Epidermal melanocyte (primary cell): ENCODE data around the gene FAM81B.

Experiments
- DNase-seq: peaks from one replicate; pipeline ENCODE4 v3.0.0; 2011; ENCODE audit warnings: low spot score; ENCODE audit not compliant: insufficient read length

The FAM81B gene

DNA sequence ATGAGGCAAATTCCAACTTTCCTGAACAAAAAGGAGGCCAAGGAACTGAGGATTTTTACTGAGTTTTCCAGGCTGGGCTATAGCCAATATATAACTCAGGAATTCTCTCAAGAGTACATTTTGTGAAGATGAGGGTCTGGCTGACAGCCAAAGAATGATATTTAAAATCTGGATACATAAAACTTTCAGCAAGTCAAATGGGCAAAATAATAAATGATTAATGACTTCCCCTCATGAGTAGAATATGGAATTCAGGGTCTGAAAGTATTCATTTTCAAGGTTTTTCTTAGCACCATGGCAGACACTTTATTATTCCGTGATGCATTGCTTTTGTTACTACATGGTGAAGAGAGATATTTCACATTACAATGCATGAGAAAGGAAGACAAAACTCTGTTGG is 7.8 kb downstream of the FAM81B start:
- DNase-seq = no peak

DNA sequence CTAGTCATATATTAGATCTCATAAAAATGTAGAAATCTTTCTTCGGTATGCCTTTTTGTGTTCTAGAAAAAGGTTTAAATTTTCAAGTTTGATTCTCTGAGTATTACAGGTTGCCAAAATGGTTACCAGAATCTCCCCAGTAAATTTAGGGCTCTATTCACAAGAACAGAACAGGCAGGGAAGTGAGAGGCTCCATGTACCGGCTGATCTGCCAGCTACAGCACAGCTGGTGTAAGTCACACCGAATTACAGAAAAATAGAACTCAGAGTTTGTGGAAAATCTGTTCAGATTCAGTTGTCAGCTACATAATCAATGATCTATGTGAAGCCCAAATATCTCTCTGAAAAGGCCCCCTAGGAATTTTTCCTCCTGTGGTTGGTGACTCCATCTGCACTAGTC is 10.5 kb downstream of the FAM81B start:
- no peak for DNase-seq

DNA sequence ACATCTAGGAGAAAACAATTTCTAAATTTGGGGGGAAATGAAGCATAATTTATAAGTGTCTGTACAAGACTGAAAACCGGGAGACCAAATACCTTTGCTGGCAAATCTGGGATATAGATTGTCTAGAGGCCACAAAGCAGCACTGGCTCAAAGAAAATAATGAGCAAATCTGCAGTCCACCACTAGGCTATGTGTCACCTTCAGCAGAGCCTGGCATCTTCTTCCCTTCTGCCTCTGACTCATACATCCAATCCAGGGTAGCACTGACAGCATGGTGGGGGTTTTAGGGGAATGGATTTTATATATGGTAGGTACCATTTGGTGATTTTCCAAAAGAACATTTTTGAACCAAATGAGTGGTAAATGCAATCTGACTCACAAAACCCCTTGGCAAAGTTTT is 12.8 kb downstream of the FAM81B start:
- DNase-seq = no peak

DNA sequence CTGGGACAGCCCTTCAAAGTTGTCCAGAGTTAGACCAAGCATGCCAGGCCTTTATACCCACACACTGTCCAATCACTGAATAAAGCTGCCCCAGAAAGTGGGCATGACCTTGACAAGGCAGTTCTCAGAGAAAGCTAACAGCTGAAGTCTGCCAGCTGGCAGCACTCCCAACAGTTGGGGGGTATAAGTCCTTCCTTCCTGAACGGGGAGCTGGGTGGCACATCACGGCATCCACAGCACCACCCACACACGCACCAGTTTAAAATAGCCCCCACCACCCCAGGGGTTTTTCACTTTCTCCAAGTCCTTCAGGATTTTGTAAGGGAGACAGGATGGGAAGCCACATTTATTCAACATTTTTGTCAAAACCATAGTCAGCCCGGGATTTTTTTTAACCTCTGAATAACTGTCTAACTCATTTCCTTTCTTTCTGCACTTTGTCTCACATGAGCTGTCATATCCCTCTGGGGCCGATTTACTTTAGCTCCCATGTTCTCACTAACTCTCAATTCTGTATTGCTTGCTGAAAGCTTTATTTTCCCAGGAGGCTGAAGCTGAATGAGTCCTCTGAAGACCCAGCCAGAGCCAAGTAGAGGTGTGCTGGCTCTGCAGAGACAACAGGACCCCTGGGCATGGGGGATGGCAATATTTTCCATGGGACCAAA is 15.4 kb downstream of the FAM81B start:
- DNase-seq = no peak

DNA sequence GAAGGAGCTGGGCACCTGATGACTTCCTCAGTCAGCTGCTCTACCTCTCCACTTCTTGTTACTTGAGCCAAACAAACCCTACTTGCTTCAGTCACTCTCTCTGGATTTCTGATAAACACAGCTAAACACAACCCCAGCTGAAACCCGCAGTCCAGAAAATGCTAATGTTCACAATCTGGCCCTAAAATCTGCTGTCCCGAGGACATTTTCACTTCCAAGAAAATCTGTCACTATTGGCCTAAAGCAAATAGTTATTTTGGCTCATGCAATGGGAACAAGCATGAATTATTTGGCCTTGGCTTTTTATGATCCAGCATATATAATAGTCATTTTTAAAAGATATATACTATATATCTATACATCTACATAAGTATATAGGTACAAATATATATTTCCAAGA is 19.1 kb downstream of the FAM81B start:
- DNase-seq = no peak

DNA sequence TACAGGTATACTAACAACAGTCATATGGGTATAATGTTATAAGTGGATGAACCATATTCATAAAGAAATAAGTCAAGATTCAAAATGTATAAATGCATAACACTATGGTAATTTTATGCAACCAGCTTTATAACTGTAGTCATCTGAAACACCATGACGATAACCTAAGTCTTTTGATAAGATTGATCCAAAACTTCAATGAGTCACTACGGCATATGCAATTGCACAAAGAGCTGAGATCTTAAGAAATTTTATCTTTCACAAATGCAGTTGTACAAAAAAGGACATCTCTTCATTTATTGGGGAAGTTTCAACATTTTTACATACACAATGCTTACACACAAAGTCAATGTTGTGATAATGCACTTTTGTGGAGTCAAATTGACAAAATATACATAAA is 20.3 kb downstream of the FAM81B start:
- no peak for DNase-seq

DNA sequence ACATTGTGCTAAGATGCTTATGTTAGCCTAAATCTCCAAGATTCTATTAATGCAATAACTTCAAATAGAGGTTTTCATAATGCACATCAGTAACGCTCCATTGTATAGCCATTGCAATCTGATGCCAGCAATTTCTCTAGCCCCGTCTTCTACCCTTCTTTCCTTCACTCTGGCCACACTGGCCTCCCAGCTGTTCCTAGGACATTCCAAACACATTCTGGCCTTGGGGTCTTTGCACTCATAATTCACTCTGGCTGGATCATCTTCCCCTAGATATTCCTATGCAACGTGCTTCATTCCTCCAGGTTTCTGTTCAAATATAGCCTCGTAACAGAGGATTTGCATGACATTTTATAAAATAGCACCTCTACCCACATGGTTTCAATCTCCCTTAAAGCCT is 23.3 kb downstream of the FAM81B start:
- DNase-seq = no peak

DNA sequence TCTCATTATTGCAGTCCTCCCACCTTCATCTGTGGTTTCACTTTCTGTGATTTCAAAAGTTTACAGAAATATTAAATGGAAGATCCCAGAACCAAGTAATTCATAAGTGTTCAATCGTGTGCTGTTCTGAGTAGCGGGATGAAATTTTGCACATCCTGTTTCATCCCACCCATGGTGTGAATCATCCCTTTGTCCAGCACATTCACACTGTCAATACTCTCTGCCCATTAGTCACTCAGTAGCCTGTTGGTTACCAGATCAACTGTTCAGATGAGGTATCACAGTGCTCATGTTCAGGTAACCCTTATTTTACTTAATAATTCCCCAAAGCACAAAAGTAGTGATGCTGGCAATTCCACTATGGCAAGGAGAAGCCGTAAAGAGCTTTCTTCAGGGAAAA is 26.8 kb downstream of the FAM81B start:
- DNase-seq = no peak

DNA sequence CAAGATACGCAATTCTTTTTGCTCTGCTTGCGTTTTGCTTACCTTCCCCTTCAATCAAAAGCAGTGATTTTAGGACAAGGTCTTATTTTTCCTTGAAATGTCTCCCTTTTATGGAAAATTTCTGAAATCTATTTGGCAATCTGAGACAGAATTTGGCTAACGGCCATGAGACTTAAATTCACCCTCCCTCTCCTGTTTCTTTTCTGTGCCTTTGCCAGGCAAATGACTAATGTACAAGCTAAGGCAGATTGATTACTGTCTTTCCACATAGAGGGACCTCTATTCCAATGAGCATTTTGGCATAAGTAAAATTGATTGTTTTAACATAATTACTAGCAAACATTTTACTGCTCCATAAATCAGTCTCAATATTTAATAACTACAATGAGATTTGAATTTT is 31.7 kb downstream of the FAM81B start:
- no peak for DNase-seq

DNA sequence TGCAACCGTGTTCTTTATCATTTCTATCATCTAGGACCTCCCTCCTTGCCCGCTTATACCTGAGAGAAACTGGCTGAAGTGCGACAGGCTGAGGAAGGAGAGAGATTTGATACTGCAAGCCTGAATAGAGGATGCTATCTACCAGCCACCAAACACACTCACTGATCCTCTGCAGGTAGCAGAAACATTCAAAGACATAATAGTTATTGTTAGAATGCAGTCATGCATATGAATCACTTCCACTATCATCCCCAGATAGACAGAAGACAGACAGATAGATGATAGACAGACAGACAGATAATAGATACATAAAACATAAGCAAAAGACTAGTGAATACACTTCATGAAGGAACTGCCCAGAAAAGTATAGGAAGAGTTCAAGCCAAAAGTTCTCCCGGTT is 32.9 kb downstream of the FAM81B start:
- DNase-seq = no peak

DNA sequence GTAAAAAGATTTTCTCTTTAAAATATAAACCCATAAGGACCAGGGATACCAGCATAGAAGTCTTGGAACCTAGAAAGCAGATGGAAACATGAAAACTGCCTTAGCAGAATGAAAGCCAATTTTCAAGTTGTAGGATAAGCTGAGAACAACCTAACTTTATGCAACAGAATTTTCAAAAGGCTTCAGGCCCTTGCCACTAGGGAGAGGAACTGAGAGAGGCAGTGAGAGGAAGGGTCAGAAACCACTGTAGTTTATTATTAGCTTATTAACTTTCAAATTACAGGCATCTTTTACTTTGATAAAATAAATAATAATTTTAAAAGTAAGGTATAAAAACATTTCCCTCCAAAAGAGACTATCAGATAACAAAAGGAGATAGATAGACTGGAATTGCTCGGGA is 33.4 kb downstream of the FAM81B start:
- no peak for DNase-seq

DNA sequence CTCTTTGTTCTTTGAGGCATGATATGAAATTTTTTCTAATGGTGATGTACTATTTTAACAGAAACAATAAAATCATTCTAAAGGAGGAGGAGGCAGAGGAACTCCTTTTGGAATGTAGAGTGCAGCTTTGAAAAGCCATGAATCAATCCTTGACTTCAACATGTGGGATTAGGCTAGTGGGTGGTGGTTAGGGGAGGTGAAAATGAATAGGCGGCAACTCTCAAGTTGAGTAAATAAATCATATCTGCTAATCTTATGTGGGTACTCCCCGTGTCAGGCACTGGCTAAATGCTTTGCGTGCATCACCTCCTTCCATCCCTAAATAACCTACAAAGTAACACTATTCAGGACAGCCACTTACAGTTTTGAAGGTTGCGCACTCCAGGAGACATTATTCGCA is 35.1 kb downstream of the FAM81B start:
- DNase-seq = no peak

DNA sequence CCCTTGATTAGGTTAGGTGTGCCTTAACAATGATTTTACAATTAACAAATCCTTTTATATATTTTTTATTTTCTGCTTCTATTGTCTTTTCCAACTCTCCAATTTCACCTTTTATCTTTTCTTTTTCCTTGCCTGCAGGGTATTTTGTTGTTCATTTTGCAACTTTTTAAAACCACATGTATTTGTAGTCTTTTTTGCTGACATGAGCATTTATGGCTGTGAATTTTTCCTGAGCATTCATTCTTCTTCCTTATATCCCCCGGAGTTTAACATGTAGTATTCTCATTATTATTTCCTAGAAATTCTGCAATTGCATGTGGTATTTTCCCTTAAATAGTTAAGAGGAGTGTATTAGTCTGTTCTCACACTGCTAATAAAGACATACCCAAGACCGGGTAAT is 41.6 kb downstream of the FAM81B start:
- no peak for DNase-seq

DNA sequence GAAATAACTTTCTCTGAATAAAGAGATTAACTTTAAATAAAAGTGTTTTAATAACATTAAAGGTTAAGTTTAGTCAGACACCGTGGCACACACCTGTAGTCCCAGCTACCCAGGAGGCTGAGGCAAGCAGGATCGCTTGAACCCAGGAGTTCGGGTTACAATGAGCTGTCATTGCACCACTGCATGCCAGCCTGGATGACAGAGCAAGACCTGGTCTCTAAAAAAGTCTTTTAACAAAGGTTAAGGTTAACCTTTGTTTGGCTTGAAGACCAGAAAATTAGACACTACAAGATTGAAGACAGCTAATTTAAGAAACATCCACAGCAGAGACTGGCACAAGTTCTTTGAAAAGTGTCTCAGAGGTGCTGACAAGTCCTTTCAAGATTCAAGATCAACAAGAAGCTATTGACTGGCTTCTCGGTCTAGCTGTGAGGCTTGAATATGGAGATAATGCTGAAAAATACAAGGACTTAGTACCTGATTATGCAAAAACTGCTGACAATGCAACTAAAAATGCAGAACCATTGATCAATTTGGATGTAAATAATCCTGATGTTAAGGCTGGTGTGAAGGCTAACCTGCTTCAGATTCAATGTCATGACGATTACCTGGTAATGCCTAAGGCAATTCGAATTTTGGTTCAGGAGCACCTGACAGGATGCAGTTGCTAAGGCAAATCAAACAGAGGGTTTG is 48.8 kb downstream of the FAM81B start:
- DNase-seq = no peak

DNA sequence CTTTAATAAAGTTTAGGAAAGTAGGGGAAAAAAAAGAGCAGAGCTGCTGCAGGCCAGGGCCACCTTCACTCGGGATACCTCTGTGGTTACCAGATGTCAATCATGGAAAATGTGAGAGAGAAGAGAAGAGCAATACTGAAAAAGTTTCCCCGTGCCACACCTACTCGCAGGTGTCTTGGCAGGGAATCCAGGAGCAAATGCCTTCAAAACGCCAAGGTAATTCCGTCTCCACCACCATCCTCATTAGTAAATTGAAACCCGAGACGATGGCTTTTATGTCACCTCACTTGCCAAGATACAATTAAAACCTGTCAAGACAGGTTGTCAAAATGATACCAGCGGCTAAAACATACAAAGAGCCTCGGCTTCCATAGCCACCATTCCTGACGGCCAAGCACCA is 49.7 kb downstream of the FAM81B start:
- no peak for DNase-seq

DNA sequence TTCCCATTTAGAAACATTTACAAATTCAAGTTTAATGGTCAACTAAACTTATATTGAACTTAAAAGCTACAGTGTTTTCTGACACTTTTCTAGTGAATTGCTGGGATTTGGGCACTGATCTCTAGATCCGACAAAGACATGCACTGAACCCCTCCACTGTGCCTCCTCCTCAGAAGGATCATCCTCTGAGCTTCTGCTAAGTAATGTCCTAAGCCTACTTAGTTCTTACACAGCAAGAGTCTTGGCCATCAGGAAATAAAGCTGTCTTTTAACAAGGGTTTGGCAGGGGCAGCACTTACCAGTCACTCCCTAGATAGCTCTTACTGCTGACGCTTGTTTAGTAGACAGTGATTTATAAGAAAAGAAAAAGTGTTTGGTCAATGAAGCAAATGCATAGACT is 50.5 kb downstream of the FAM81B start:
- no peak for DNase-seq

DNA sequence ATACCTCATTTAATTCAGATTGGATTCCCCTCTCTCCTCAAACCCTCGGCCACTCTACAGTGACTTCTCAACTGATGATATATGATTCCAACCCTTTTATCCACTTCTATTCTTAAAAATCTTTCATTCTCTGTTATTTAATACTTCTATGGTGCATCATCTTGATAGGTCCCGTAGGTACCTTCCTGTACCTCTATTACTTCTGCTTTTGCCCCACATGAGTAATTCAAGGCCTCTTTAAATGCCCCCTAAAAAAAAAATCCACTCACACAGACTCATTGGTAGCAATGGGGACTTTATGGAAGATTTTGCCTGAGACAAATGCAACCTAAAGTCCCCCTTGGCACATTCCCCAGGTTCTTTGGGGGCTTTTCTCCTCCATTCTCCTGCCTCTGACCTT is 54.3 kb downstream of the FAM81B start:
- no peak for DNase-seq

DNA sequence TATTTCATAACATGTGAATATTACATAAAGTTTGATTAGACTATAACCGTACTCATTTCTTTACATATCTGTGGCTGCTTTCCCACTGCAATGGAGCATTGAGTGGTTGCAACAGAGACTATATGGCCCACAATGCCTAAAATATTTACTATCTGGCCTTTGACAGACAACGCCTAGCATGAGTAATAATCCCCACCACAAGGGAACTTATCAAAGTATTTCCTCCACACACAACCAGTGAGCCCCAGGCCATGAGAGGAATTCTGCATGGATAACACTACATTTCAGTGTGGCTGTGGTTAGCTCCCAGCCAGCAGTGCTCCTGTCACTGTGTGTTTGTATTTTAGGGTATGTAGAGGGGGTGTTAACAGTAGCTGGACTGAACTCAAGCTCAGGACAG is 54.8 kb downstream of the FAM81B start:
- peak; percentile 42 for DNase-seq

DNA sequence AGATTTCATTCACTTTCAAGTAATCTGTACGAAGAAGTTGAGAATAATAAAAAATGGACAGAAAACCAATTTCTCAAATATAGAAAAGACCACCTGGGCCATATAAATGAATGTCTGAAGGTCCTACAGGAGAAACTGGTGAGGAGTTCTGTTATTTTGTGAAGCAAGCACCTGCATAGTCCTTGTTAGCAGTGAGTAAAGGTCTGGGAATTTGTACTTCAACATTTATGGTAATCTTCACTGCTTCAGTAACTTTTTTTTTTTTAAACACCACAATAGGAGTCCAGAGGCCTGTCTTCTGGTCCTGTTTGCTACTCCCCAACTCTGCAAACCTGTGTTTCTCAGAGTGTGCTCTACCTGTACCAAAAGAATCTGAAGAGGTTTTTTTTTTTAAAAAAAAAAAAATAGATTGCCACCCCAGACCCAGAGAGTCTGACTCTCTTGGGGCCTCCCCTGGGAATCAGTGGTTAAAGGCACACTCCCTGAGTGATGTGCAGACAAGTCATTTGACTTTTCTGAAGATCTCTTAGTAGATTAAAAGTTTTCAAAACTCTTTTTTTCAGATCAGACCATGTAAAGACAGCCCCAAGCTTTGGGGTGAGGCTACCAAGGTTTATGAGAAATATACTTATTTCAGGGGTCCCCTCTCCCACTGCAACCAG is 55.5 kb downstream of the FAM81B start:
- no peak for DNase-seq

DNA sequence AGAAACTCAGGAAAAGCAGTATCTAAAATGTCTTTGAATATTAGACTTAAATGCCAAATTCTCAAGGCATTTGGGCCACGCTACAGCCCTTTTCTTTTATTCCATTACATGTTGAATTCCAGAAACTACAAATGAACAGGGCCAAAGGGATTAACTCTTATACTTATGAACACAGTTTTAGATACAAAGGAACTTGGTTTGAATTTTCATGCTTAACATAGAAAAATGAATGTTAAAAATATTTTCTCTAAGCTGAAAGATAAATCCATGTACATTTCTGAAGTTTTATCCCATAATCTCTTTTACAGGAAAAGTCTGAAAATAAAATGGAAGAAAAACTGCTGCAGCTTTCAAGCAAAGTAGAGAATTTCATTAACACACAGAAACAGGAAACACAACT is 56.8 kb downstream of the FAM81B start:
- no peak for DNase-seq

DNA sequence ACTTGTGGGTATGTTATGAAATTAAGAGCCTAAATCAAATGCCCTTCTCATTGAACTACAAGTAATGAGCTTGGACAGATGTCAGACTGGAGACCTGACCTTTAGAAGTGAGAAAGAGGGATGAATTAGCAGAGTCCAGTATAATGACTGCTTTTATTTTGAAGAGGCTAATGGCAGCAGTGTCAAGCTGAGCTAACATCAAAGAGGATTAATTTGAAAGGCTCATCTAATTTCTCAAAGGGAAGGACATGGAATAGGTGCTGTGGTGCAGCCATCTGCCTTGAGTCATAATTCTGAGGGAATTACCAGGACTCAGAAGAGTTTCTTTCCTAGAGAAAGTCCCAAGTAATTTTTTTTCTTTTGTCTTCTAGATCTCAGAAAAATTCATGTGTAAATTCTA is 57.6 kb downstream of the FAM81B start:
- no peak for DNase-seq

DNA sequence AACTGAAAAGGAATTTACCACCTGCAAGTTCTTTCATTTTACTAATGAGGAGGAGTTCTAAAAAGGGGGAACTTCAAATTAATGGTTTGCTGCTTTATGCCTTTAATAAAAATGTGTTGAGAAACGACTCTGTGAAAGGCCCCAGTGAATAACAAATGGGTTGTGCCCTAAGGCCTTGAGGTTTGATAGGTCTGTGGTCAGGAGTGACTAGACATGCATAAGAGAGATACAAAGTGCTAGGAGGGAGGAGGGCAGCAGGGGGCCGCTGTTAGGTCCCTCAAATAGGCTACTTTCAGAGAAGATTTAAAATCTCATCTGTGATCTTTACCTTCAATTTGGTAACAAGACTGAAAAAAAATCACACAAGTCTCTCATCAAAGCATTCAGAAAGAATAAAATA is 58.3 kb downstream of the FAM81B start:
- no peak for DNase-seq

DNA sequence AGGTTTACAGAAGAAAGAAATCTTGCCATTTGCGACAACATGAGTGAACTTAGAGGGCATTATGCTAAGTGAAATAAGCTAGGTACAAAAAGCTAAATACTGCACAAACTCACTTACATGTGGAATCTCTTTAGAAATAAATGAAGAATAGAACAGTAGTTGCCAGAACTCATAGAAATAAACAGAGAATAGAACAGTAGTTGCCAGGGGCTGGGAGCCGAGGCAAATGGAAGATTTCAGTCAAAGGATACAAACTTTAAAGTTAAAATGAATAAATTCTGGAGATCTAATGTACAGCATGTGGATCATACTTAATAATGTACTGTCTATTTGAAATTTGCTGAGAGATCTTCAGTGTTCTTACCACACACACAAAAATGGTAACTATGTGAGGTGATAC is 63.4 kb downstream of the FAM81B start:
- no peak for DNase-seq
